Upper lobe of left lung (tissue), 6 donors: ENCODE data around the gene AP5S1. TPM values are rescaled to one million over a fixed set of nuclear protein-coding genes. Genes with fewer than 3 reads are reported as not detected.
"Not testable (repeated sequence)": the region's sequence is repeated elsewhere in the genome, so short reads cannot be mapped to it uniquely, and the experiment has no call there.

Experiments
- ATAC-seq, 2 donors: fragments of 200-7000 bp; cut with Tn5 transposase; one replicate each; pipeline ENCODE4 v1.9.1; 2022; ENCODE audit warnings: mild to moderate bottlenecking in 2 of 2, moderate library complexity in 2 of 2; ENCODE audit not compliant: low FRiP score in 2 of 2
- DNase-seq, 2 donors: peaks; one replicate each; pipeline ENCODE4 v3.0.0-alpha.2; 2019 to 2020
- H3K27ac ChIP-seq, 4 donors: fragments of 200-600 bp; sonication (generic); one replicate each; pipeline ENCODE4 v1.5.1; 2016 to 2019
- H3K27me3 ChIP-seq, 4 donors: fragments of 200-600 bp; sonication (generic); one replicate each; pipeline ENCODE4 v1.5.1; 2017 to 2019
- H3K36me3 ChIP-seq, 4 donors: fragments of 200-600 bp; sonication (generic); one replicate each; pipeline ENCODE4 v1.5.1; 2016 to 2019
- H3K4me1 ChIP-seq, 4 donors: fragments of 200-600 bp; sonication (generic); one replicate each; pipeline ENCODE4 v1.5.1; 2018 to 2019
- H3K4me3 ChIP-seq, 4 donors: fragments of 200-600 bp; sonication (generic); one replicate each; pipeline ENCODE4 v1.5.1; 2017 to 2019; ENCODE audit warnings: mild to moderate bottlenecking in 2 of 4, moderate library complexity in 1 of 4
- H3K9me3 ChIP-seq, 4 donors: fragments of 200-600 bp; sonication (generic); one replicate each; pipeline ENCODE4 v1.5.1; 2018 to 2019
- CTCF ChIP-seq, 6 experiments: fragments of 450-650 bp in 4 of 6; fragments of 200-600 bp in 2 of 6; sonication (generic) in 2 of 6; IDR thresholded peaks; one replicate each; pipeline ENCODE4 v1.5.1; 2016 to 2019; ENCODE audit warnings: antibody characterized with exemption in 6 of 6
- EP300 ChIP-seq, 4 donors: sonication (generic); formaldehyde crosslinking; IDR thresholded peaks; one replicate each; pipeline ENCODE4 v1.5.1; 2017; ENCODE audit warnings: antibody characterized with exemption in 4 of 4, control low read depth in 2 of 4
- POLR2A ChIP-seq, 4 donors: fragments of 450-650 bp; IDR thresholded peaks; one replicate each; pipeline ENCODE4 v1.5.1; 2016 to 2017; ENCODE audit warnings: antibody characterized with exemption in 4 of 4, mild to moderate bottlenecking in 2 of 4
- POLR2AphosphoS5 ChIP-seq, 2 donors: sonication (generic); formaldehyde crosslinking; IDR thresholded peaks; one replicate each; pipeline ENCODE4 v1.5.1; 2017; ENCODE audit warnings: antibody characterized with exemption in 2 of 2
- WGBS, 2 donors: methylation state at CpG; one replicate each; pipeline ENCODE4 v1.1.5; 2017 to 2018; 5-methylcytosine and 5-hydroxymethylcytosine counted together
- total RNA-seq, 6 donors: library from RNA; depleted of rRNA in 4 of 6; stranded (reverse); fragments of >200 nt in 4 of 6; gene quantifications; one replicate each; pipeline versions ENCODE4 v1.1.0 to v1.2.1, GENCODE V29; 2016 to 2021
- donor health status: DM: no; HTN: no; CAD: no; lungs with moderate emphysema.
- donor health status: DM: no; HTN: yes; CAD: no; lungs with severe emphysema.

AP5S1 gene
- total RNA-seq, 6 donors from 2014 or later: 9.4 to 20.8 (median 14.7) TPM

- TF ChIP-seq EP300 (IDR thresholded peaks at IDR 0.05) (no peak), POLR2A (IDR thresholded peaks at IDR 0.05) (no peak), POLR2AphosphoS5 (IDR thresholded peaks at IDR 0.05) (no peak), CTCF (IDR thresholded peaks at IDR 0.05) (no peak)
- DNase-seq (no peak), ATAC-seq (no peak)
- 63 to 76% methylated on average over 5 of the region's 5 CpGs for WGBS, 2 donors
- peak overlapping the region in 2 of 4 donors; percentile 50 to 59 for H3K27ac ChIP-seq
- peaks cover 40 to 50% (median 42%) of the 10 kb centered on the region in 4 donors for H3K4me1 ChIP-seq
- no peaks in the 10 kb centered on the region for H3K27me3 ChIP-seq
- H3K4me3 ChIP-seq: peak overlapping the region in 3 of 4 donors; percentile 38 to 68 (median 67)
- H3K36me3 ChIP-seq: peaks cover 0 to 18% (median 0%) of the 10 kb centered on the region in 4 donors
- no peaks in the 10 kb centered on the region for H3K9me3 ChIP-seq
These were observed 32.9 kb upstream of the AP5S1 start for GRCh38 chr20:3787324-3788014.

GRCh38 chr20:3788685-3789155 lies 31.6 kb upstream of the AP5S1 start:
- peak overlapping the region in 1 of 4 donors; percentile 23 for H3K27ac ChIP-seq
- WGBS, 2 donors: 51 to 61% methylated on average over 4 of the region's 4 CpGs
- no peak overlapping the region for H3K4me3 ChIP-seq
- TF ChIP-seq POLR2AphosphoS5 (IDR thresholded peaks at IDR 0.05): no peak
- no peak for TF ChIP-seq POLR2A (IDR thresholded peaks at IDR 0.05)
- no peak for TF ChIP-seq CTCF (IDR thresholded peaks at IDR 0.05)
- no peak for TF ChIP-seq EP300 (IDR thresholded peaks at IDR 0.05)
- H3K4me1 ChIP-seq: peaks cover 27 to 39% (median 31%) of the 10 kb centered on the region in 4 donors
- ATAC-seq: no peak
- DNase-seq: no peak
- H3K27me3 ChIP-seq: no peaks in the 10 kb centered on the region
- H3K36me3 ChIP-seq: peaks cover 0 to 10% (median 0%) of the 10 kb centered on the region in 4 donors
- no peaks in the 10 kb centered on the region for H3K9me3 ChIP-seq

GRCh38 chr20:3789201-3789600 lies 31.1 kb upstream of the AP5S1 start:
- not testable (repeated sequence) for H3K4me3 ChIP-seq
- 95 to 97% methylated on average over 4 of the region's 4 CpGs for WGBS, 2 donors

GRCh38 chr20:3794168-3794567 lies 26.2 kb upstream of the AP5S1 start:
- not testable (repeated sequence) for H3K27ac ChIP-seq, H3K4me3 ChIP-seq, H3K36me3 ChIP-seq, H3K27me3 ChIP-seq, DNase-seq, H3K9me3 ChIP-seq, ATAC-seq
- H3K4me1 ChIP-seq: peaks cover 31 to 41% (median 35%) of the 10 kb centered on the region in 4 donors
- WGBS, 2 donors: 86 to 94% methylated on average over 1 of the region's 3 CpGs

More at GRCh38 chr20:3789201-3789600, 31.1 kb upstream of the AP5S1 start:
- not testable (repeated sequence) for DNase-seq, ATAC-seq, H3K36me3 ChIP-seq, H3K27me3 ChIP-seq, H3K9me3 ChIP-seq
- Histone ChIP-seq H3K27ac (peak overlapping the region in 1 of 4 donors; percentile 23), H3K4me1 (peaks cover 22 to 34% (median 26%) of the 10 kb centered on the region in 4 donors)

GRCh38 chr20:3794701-3795420 lies 25.5 kb upstream of the AP5S1 start:
- TF ChIP-seq CTCF (IDR thresholded peaks at IDR 0.05): no peak
- no peak for TF ChIP-seq EP300 (IDR thresholded peaks at IDR 0.05)
- TF ChIP-seq POLR2A (IDR thresholded peaks at IDR 0.05): no peak
- 89 to 90% methylated on average over 20 to 24 of the region's 25 CpGs for WGBS, 2 donors
- Histone ChIP-seq H3K9me3 (no peaks in the 10 kb centered on the region), H3K27me3 (no peaks in the 10 kb centered on the region), H3K4me3 (peak overlapping the region in 3 of 4 donors; percentile 81 to 96 (median 88)), H3K27ac (peak overlapping the region; percentile 94 to 98 (median 96)), H3K4me1 (peaks cover 38 to 48% (median 42%) of the 10 kb centered on the region in 4 donors), H3K36me3 (peaks cover 0 to 13% (median 7%) of the 10 kb centered on the region in 4 donors)
- peak in 1 of 2 donors; percentile 77 for DNase-seq
- ATAC-seq: no peak
